Breast epithelium (tissue), 4 donors: ENCODE measurements around the gene DHRS1. TPM values are rescaled to one million over a fixed set of nuclear protein-coding genes. Genes with fewer than 3 reads are reported as not detected.

Source experiments
- DNase-seq, 2 donors: peaks; one replicate each; pipeline ENCODE4 v3.0.0-alpha.2; 2019; ENCODE audit warnings: low spot score in 2 of 2
- H3K27ac ChIP-seq, 2 donors: fragments of 200-600 bp; sonication (generic) in 1 of 2; one replicate each; pipeline ENCODE4 v1.5.1; 2016 to 2019; ENCODE audit warnings: mild to moderate bottlenecking in 1 of 2
- H3K27me3 ChIP-seq, 2 donors: fragments of 200-600 bp; sonication (generic) in 1 of 2; one replicate each; pipeline versions ENCODE4 v1.5.1 to v1.6.0; 2017 to 2019; ENCODE audit warnings: control low read depth in 1 of 2, mild to moderate bottlenecking in 1 of 2
- H3K36me3 ChIP-seq: fragments of 200-600 bp; one replicate; pipeline ENCODE4 v1.5.1; 2019
- H3K4me1 ChIP-seq, 2 donors: fragments of 200-600 bp; sonication (generic); one replicate each; pipeline ENCODE4 v1.5.1; 2016 to 2019; ENCODE audit warnings: control low read depth in 1 of 2
- H3K4me3 ChIP-seq, 3 donors: fragments of 200-600 bp; sonication (generic); 1 replicate in 2 of 3; 2 replicates in 1 of 3; pipeline ENCODE4 v1.5.1; 2016 to 2019; ENCODE audit warnings: mild to moderate bottlenecking in 3 of 3, moderate library complexity in 2 of 3
- H3K9me3 ChIP-seq, 2 donors: fragments of 200-600 bp; sonication (generic) in 1 of 2; one replicate each; pipeline ENCODE4 v1.5.1; 2016 to 2019; ENCODE audit warnings: control low read depth in 1 of 2
- CTCF ChIP-seq, 3 donors: fragments of 450-650 bp; IDR thresholded peaks; one replicate each; pipeline ENCODE4 v1.5.1; 2016 to 2017; ENCODE audit warnings: antibody characterized with exemption in 3 of 3, mild to moderate bottlenecking in 3 of 3, moderate library complexity in 3 of 3
- POLR2A ChIP-seq: fragments of 450-650 bp; IDR thresholded peaks from one replicate; pipeline ENCODE4 v1.6.1; 2016; ENCODE audit warnings: antibody characterized with exemption, mild to moderate bottlenecking, moderate library complexity
- POLR2AphosphoS5 ChIP-seq, 3 donors: sonication (generic); formaldehyde crosslinking; IDR thresholded peaks; one replicate each; pipeline ENCODE4 v1.6.1; 2017; ENCODE audit warnings: antibody characterized with exemption in 3 of 3
- intact Hi-C: fragments of 100-400 bp; cut with DNase I; formaldehyde crosslinking; loops from one replicate; pipeline ENCODE4 v1.15.1; 2023; ENCODE audit warnings: low total_unique reads
- total RNA-seq, 3 donors: library from RNA; depleted of rRNA; stranded (reverse); fragments of >200 nt; gene quantifications; one replicate each; pipeline ENCODE4 v1.1.0, GENCODE V29; 2016

The DHRS1 gene
- total RNA-seq, 3 donors from 2014 or later = 21.9 to 45.7 (median 32.1) TPM

GRCh38 chr14:24260780-24261157 is 38.8 kb downstream of the DHRS1 start:
- TF ChIP-seq POLR2A (no peak), CTCF (IDR thresholded peaks at IDR 0.05) (no peak), POLR2AphosphoS5 (IDR thresholded peaks at IDR 0.05) (no peak)
- H3K36me3 ChIP-seq = no peaks in the 10 kb centered on the region
- H3K4me1 ChIP-seq = no peaks in the 10 kb centered on the region
- intact Hi-C loops = no loop called here
- H3K27me3 ChIP-seq = no peaks in the 10 kb centered on the region
- no peak for DNase-seq
- H3K27ac ChIP-seq = peak overlapping the region in 1 of 2 donors; percentile 82
- no peaks in the 10 kb centered on the region for H3K9me3 ChIP-seq
- H3K4me3 ChIP-seq = no peak overlapping the region

- Histone ChIP-seq H3K9me3 (no peaks in the 10 kb centered on the region), H3K4me1 (no peaks in the 10 kb centered on the region), H3K4me3 (no peak overlapping the region), H3K27ac (peak overlapping the region; percentile 82 to 83), H3K27me3 (no peaks in the 10 kb centered on the region), H3K36me3 (no peaks in the 10 kb centered on the region)
- TF ChIP-seq POLR2AphosphoS5 (IDR thresholded peaks at IDR 0.05) (peak in 1 of 3 donors; percentile 23), POLR2A (no peak)
- intact Hi-C loops = no loop called here
- DNase-seq = peak in 1 of 2 donors; percentile 41
Observed at GRCh38 chr14:24260026-24260779, 39.4 kb downstream of the DHRS1 start.

GRCh38 chr14:24259282-24260025 is 40.1 kb downstream of the DHRS1 start:
- Histone ChIP-seq H3K27me3 (no peaks in the 10 kb centered on the region), H3K9me3 (no peaks in the 10 kb centered on the region), H3K4me3 (peak overlapping the region in 1 of 3 donors; percentile 7), H3K27ac (peak overlapping the region; percentile 82 to 83), H3K36me3 (no peaks in the 10 kb centered on the region), H3K4me1 (no peaks in the 10 kb centered on the region)
- TF ChIP-seq POLR2A (no peak), POLR2AphosphoS5 (IDR thresholded peaks at IDR 0.05) (no peak), CTCF (IDR thresholded peaks at IDR 0.05) (no peak)
- intact Hi-C loops = no loop called here
- peak in 1 of 2 donors; percentile 55 for DNase-seq

- intact Hi-C loops = no loop called here
Observed at GRCh38 chr14:24258548-24259265, 40.9 kb downstream of the DHRS1 start.

More at GRCh38 chr14:24258548-24259265, 40.9 kb downstream of the DHRS1 start:
- Histone ChIP-seq H3K27ac (peak overlapping the region; percentile 82 to 83), H3K36me3 (no peaks in the 10 kb centered on the region), H3K9me3 (no peaks in the 10 kb centered on the region), H3K4me1 (no peaks in the 10 kb centered on the region), H3K27me3 (no peaks in the 10 kb centered on the region), H3K4me3 (peak overlapping the region in 1 of 3 donors; percentile 7)
- DNase-seq = no peak
- no peak for TF ChIP-seq POLR2A
- no peak for TF ChIP-seq POLR2AphosphoS5 (IDR thresholded peaks at IDR 0.05)
- no peak for TF ChIP-seq CTCF (IDR thresholded peaks at IDR 0.05)
